GM12872 (cell line): ENCODE data around the gene ACOX3.

Experiments
- TF ChIP-seq, protein P1 (sequence below): IDR thresholded peaks from 3 replicates; pipeline ENCODE4 v1.5.1; 2011; ENCODE audit warnings: low read depth, mild to moderate bottlenecking, low read length, moderate library complexity; ENCODE audit not compliant: insufficient read depth

ACOX3 gene

DNA sequence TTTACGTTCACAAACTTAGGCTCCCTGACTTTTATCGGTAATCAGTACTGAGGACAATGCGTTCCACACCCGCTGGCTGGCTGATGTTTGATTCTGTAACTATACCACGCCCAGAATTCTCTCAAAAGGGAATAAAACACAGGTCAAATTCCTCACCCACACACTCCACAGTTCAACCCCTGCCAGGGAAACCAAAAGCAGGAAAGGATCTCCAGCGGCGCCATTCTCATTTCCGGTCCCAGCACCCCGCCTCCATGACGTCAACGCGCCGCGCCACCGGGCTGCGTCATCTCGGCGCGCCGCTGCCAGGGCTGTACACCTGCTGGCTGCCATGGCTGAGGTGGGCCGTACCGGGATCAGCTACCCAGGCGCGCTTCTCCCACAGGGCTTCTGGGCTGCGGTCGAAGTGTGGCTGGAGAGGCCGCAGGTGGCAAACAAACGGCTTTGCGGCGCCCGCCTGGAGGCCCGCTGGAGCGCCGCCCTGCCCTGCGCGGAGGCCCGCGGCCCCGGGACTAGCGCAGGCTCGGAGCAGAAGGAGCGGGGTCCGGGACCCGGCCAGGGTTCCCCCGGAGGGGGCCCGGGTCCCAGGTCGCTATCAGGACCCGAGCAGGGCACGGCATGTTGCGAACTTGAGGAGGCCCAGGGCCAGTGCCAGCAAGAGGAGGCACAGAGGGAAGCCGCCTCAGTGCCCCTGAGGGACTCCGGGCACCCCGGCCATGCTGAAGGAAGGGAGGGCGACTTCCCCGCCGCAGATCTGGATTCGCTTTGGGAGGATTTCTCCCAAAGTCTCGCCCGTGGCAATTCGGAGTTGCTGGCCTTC is at the start of gene ACOX3, which contains the start of gene TRMT44:
Gene ACOX3, minus strand, starts transcription at position 232 of the 820 bp plus-strand sequence. CDS start 24,202 bp downstream, outside the sequence.
Gene TRMT44, plus strand, starts transcription at position 286 of the 820 bp plus-strand sequence. Its CDS starts 46 bp downstream, at position 332.
- TF ChIP-seq, protein P1, sequence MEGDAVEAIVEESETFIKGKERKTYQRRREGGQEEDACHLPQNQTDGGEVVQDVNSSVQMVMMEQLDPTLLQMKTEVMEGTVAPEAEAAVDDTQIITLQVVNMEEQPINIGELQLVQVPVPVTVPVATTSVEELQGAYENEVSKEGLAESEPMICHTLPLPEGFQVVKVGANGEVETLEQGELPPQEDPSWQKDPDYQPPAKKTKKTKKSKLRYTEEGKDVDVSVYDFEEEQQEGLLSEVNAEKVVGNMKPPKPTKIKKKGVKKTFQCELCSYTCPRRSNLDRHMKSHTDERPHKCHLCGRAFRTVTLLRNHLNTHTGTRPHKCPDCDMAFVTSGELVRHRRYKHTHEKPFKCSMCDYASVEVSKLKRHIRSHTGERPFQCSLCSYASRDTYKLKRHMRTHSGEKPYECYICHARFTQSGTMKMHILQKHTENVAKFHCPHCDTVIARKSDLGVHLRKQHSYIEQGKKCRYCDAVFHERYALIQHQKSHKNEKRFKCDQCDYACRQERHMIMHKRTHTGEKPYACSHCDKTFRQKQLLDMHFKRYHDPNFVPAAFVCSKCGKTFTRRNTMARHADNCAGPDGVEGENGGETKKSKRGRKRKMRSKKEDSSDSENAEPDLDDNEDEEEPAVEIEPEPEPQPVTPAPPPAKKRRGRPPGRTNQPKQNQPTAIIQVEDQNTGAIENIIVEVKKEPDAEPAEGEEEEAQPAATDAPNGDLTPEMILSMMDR = no peak

DNA sequence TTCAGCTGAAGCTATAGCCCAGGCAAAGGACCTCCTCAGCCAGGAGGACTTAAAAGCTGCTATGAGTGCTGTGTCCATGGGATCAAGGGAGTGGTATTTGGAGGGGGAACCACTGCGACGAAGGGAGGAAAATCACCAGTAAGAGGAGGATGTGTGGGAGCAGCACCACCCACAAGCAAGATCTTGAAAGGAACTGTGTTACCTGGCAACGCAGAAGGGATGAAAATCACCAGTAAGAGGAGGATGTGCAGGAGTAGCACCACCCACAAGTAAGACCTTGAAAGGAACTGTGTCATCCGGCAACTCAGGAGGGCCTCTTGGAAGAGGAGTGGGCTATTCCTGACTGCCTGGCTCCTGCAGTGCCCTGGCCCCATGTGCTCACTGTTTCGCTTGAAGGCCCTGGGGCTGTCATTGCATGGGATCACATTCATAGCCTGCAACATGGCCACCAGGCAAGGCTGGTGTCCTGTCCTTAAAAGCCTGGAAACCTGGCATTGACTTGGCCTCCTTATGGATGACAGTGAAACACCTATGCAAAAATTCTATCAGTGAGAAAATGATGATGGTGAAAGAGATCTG is 48.4 kb upstream of the ACOX3 start:
- TF ChIP-seq, protein P1 = no peak

DNA sequence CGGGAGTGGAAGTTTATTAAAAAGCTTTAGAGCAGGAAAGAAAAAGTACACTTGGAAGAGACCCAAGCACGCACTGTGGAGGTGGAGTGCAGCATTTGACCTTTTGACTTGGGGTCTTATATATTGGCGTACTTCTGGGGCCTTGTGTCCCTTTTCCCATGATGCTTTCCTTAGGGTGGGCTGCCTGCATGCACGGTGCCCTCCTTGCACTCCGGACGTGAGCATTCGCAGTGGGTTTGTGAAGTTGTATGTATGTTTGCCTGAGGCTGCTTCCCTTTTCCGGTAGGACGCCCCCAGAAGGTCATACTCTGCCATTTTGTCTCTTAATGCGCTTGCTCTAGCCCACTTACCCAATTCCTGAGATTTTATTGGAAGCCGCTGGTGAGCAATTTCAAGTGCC is 39.7 kb upstream of the ACOX3 start:
- TF ChIP-seq, protein P1 = no peak

DNA sequence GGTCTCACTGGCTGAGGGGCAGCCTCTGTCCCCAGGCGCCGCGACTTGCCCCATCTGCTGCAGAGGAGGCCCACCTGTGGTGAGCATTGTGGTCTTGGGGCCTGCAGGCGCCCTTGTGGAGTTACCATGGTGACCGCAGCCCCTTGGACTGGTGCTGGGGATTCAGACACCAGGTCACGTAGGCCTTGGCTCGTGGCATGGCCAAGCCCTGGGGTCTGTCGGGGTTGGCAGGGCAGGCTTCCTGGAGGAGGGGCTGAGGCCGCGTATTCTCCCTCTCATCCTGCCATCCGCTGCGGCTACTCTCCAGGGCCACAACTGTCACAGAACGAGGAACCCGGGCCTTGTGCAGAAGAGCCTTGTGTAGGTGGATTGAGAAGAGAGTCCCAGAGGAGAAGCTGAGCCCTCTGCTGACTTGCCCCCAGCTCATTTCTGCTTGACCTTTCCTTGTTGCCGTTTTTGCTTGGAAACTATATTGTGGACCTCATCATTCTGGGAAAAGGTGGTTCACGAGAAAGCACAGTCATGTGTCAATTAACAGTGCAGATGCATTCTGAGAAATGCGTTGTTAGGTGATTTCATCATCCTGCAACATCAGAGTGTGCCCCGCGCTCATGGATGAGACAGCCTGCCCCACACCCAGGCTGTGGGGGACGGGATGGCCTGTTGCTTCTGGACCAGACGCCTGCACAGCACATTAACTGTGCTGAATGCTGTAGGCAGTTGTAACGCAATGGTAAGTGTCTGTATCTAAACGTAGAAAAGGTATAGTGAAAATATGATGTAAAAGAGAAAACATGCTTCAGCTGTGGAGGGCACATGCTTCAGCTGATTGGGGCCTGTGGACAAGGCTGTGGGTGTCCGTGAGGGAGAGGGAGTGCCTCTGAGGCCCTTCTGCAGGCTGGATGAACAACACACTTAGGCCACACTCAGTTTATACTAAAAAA is 38.5 kb upstream of the ACOX3 start:
- TF ChIP-seq, protein P1 = no peak

DNA sequence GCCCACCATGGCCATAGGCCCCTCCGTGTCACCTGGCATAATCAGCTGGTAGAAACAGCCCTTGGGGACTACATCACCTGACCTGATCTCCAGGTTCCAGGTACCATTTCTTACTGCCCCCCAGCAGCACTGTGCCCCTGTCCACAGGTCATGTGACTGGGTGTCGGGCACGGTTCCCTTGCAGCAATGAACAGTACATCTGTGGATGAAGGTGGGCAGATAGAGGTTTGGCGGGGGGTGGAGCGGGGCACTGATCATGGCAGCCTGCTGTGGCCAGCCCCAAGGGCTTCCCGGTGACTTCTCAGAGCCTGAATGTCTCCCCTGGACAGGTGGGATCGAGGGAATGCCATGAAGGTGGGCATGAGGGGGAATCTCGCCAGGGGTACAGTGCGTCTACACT is 37.8 kb upstream of the ACOX3 start:
- TF ChIP-seq, protein P1 = no peak

DNA sequence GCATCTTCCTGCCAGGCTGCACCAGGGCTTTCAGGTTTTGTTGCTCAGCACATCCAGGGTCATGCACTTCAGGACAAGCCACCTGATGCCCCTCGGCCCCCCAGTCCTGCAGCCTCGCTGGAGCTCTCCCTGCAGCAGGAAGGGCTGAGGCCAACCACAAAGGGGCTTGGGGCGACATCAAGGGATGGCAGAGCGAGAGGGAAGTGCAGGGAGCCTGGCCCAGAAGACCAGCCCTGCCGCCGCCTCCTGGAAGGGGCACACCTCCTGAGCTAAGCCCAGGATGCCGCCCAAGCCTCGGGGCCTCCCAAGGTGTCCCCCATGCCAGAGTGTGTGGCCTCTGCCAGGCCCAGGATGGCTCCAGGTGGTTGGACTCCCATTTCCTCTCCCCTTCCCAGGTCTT is 37.2 kb upstream of the ACOX3 start:
- TF ChIP-seq, protein P1 = no peak
